NCI-H1092 (cell line): ENCODE results near the gene RAB43.
"Not testable (repeated sequence)": the region's sequence is repeated elsewhere in the genome, so short reads cannot be mapped to it uniquely, and the experiment has no call there.

Experiments
- DNase-seq: peaks from one replicate; lab custom pipeline; 2025; lab: John Stamatoyannopoulos, UW

Gene RAB43

DNA sequence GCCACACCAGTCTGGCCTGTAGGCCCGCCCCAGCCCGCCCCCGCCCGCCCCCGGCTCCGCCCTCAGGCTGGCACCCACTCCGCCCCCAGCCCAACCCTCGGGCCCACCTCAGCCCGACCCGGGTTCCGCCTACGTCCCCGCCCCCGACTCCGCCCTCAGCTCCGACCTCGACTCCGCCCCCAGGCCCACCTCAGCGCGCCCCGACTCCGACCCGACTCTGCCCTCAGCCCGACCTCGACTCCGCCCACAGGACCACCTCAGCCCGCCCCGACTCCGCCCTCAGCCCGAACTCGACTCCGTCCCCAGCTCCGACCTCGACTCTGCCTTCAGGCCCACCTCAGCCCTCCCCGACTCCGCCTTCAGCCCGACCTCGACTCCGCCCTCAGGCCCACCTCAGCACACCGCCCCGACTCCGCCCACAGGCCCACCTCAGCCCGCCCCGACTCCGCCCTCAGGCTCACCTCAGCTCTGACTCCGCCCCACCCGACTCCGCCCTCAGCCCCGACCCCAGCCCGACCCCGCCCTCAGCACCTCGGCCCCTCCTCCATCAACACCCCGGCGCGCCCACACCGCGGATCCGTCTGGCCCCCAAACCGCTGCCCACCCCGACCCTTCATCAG, at the start of gene RAB43:
TSS of gene RAB43 (minus strand) at position 13 of the 620 bp plus-strand sequence. CDS start 315 bp downstream, outside the sequence.
- peak; percentile 51 for DNase-seq

DNA sequence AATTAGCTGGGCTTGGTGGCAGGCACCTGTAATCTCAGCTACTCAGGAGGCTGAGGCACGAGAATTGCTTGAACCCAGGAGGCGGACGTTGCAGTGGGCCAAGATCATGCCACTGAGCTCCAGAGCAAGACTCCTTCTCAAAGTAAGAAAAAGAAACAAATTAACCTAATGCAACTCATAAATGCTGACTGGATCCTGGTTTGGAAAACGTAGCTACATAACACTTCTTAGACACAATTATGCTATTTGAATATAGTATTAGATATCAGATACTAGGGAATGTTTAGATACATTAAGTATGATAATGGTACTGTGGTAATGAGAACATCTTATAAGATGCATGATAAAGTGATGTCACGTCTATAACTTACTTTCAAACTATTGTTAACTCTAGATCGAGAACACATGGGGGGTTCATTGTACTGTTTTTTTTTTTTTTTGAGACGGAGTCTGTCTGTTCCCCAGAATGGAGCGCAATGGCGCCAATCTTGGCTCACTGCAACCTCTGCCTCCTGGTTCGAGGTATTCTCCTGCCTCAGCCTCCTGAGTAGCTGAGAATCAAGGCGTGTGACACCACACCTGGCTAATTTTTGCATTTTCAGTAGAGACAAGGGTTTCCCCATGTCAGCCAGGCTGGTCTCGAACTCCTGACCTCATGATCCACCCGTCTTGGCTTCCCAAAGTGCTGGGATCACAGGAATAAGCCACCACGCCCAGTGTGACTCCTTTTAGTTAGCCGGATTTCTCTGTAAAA, 45.2 kb upstream of the RAB43 start:
- DNase-seq = no peak

DNA sequence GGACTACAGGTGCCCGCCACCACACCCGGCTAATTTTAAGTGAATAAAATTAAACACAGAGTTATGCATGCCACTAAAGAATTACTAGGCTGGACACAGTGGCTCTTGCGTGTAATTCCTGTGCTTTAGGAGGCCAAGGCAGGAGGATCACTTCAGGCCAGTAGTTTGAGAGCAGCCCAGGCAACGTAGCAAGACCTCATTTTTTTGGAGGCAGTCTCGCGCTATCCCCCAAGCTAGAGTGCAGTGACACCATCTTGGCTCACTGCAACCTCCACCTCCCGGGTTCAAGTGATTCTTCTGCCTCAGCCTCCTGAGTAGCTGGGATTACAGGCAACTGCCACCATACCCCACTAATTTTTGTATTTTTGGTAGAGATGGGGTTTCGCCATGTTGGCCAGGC, 44.0 kb upstream of the RAB43 start:
- not testable (repeated sequence) for DNase-seq

DNA sequence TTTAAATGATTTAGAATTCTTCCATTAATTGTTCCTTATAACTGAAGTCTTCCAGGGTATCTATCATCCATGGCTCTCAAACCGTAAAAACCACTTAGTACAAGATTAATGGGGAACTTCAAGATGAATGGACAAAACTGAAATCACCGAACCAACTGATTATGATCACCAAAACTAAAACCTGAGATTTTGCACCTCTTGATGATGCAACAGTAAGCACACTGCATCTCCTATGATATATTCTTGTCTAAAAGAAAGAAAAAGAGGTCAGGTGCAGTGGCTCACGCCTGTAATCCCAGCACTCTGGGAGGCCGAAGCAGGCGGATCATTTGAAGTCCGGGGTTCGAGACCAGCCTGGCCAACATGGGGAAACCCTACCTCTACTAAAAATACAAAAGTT, 42.9 kb upstream of the RAB43 start:
- no peak for DNase-seq

DNA sequence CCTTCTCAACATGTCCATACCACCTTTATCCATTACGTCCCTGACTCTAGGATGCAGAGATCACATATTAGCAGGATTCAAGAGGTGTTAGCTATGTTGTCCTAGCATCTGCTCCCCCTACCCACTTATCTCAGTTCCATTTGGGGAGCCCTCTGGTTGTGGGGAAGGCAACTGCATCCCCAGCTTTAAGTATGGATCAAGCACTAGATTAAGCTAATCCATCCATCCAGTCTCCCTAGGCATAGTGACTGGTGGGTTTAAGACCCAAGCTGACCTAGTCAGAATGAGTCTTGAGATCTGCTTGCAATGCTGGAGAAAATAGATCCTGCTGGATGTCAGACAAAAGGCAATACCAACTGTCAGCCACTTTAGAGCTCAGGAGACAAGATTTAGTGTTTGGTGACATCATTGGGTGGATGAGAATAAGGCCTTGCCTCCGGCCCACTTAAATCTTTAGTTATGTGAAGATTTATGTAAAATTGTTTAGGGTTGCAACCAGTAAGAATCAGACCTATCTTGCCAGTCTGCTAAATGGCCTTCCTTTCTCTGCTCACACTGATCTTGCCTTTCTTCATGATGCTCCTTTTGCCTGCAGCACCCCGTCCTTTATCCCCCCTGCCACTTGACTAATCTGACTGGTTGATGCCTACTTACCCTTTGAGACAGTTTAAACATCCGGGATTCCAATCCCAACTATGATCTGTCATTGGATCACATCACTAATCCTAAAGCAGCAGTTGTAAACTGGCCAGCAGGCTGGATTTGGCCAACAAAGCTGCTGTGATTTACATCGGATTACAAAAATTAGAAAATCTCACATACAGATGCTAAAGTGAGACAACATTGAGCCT, 41.4 kb upstream of the RAB43 start:
- DNase-seq = no peak

DNA sequence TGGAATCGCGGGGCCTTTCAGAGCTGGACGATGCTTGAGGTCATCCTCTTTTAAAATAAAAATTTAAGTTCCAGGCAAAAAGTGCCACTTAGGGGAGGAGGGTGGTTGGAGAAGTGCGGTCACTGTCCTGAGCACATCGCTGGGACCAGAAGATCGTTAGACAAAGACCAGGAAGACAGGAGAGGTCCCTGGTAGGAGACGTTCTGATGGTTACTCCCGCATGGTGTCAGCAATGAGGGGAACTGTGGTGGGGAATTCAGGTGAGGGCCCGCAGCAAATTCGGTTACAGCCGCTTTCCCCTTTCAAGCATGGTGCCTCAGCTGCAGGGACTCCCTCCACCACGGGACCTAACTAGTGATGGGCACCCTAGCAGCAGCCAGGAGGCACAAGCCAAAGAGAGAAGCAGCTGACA, 40.3 kb upstream of the RAB43 start:
- DNase-seq = no peak

DNA sequence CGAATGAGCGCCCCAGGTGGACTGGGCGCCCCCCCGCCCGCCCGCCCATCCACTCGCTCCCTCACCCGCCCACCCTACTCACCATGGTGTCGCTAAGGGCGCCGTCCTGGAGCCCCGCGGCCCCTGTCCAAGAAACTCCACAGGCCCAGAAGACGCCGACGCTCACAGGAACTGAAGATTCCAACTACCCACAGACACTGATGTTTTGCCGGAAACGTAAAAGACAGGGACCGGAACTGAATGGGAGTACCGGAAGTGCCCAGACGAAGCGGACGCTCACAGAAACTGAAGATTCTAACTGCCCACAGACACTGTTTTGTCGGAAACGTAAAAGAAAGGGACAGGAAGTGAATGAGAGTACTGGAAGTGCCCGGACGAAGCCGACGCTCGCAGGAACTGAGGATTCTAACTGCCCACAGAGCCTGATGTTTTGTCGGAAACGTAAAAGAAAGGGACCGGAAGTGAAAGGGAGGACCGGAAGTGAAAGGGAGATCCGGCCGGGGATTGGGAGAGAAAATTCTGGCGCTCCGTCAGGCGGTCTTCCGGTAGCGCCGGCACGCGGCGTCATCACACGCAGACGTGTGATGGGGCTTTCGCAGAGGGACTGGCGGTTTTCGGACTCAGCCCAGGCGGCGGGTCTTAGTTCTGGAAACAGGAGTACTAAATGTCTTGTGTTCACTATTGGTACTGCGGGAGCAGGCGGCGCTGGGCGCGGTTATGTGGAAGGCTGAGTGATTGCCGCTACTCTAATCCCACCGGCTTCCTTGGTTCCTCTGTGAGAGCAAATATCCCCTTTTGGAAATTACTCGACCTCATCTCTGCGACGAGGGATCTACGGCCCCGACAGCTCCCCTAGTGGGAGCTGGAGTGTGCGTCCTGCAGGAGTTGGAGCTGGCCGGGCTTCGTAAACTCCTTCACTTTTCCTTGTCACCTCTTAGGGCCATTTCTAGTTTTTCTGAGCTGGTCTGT, 39.6 kb upstream of the RAB43 start, which contains the start of gene ISY1:
TSS of gene ISY1 (minus strand) at position 173 of the 969 bp plus-strand sequence. CDS start at position 85, 88 bp downstream.
- DNase-seq = peak; percentile 94

DNA sequence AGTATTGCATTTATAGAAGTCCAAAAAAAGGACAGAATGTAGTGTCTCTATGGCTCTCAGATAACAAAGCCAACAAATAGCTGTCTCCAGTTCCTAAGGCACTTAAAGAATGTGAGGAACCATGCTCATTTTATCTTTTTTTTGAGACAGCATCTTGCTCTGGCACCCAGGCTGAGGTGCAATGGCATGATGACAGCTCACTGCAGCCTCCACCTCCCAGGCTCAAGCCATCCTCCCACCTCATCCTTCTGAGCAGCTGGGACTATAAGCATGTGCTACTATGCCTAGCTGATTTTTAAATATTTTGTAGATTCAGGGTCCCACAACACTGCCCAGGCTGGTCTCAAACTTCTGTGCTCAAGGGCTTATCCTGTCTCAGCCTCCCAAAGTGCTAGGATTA, 23.2 kb upstream of the RAB43 start:
- DNase-seq = no peak

DNA sequence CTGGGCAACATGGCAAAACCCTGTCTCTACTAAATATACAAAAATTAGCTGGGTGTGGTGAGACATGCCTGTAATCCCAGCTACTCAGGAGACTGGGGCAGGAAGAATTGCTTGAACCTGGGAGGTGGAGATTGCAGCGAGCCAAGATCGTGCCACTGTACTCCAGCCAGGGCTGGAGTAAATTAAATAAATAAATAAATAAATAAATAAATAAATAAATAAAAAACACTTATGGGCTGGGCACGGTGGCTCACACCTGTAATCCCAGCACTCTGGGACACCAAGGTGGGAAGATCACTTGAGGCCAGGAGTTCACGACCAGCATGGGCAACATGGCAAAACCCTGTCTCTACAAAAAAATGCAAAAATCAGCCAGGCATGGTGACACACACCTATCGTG, 19.4 kb upstream of the RAB43 start:
- not testable (repeated sequence) for DNase-seq

DNA sequence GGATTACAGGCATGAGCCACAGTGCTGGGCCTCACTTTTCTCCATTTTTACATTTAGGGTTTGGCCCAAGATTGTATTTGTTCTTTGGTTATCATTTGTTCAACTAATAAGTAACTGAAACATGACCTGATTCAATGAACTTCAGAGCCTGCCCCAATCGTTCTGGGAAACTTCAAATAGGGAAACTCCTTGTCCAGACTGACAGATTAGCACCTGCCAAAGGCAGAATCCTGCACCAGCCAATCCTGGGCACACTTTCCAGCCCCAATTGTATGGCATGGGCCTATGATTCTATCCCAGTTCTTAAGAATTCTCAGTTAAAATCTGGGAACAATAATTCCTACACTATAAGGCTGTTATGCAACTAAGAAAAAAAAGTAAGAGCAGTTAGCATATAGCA, 18.3 kb upstream of the RAB43 start:
- DNase-seq = no peak

DNA sequence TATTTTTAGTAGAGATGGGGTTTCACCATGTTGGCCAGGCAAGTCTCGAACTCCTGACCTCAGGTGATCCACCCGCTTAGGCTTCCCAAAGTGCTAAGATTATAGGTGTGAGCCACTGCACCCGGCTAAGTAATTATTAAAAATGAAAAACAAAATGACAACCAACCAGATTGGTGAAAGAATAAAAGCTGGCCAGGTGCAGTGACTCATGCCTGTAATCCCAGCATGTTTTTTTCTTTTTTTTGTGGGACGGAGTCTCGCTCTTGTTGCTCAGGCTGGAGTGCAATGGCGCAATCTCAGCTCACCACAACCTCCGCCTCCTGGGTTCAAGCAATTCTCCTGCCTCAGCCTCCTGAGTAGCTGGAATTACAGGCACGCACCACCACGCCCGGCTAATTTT, 14.7 kb upstream of the RAB43 start:
- DNase-seq = not testable (repeated sequence)

DNA sequence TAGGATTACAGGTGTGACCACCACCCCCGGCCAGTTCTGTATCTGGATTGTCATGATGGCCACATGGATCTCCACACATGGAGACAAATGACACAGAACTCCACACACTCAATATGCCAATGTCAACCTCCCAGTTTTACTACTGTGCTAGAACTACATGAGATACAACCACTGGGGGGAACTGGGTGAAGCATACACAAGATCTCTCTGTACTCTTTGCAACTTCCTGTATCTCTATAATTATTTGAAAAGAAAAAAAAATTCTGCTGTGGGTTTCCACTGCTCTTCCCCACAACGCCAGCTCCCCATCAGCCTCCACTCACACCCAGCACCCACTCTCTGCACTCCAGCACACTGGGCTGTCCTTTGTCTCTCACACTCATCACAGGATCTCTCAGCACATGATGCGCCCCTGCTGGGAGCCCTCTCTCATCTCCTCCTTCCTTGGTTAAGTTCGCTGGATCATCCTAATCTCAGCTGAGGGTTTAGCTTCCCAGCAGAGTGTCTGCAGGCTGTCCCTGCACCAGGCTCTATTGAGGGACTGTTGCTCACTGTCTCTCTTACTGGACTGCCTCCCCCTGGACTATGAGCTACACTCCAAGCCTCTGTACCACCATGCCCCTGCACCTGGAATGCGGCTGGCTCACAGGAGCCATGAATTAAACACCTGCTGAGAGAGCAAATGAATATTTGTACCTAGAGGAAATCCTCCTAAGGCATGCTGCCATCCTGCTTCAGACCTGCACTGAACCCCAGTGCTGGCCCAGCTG, 10.7 kb upstream of the RAB43 start:
- no peak for DNase-seq

DNA sequence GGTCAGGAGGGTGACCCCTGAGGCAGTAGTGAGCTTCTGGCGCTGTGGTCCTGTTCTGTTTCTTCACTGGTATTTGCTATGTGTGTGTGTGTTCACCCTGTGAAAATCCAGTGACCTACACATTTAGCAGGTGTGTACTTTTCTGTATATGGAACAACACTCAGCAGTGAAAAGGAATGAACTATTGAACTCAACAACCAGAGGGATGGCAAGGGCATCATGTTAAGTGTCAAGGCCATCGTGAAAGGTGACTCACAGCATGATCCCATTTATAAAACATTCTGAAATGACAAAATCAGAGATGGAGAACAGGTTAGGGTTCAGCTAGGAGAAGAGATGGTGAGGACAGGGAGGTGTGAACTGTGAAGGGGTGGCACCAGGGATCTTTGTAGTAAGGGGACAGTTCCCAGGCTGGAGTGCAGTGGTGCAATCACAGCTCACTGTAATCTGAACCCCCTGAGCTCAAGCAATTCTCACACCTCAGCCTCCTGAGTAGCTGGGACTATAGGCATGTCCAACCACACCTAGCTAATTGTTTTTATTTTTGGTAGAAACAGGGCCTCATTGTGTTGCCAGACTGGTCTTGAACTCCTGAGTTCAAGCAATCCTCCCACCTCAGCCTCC, 10.0 kb upstream of the RAB43 start:
- no peak for DNase-seq

DNA sequence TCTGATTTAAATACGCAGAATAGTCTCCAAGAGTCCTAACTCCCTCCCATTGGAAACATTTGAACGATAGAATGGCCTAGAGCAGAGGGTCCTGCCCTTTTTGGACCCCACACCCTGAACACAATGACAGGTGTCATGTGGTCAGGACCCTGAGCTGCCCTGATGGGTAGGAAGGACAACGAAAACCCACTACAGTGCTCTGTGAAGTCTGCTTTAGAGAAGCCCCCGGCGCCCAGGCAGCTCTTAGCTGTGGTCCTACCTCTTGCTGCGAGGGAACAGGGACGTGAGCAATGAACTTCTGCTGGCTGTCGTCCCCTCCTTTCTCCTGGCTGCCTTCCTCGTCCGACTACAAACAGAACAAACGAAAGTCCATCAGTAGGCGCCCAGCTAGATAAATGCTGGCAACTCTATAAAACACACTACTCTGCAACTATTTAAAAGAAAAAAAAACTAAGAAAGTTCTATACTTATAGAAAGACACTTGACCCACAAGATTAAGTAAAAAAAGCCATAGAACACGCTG, 8.7 kb upstream of the RAB43 start:
- no peak for DNase-seq

DNA sequence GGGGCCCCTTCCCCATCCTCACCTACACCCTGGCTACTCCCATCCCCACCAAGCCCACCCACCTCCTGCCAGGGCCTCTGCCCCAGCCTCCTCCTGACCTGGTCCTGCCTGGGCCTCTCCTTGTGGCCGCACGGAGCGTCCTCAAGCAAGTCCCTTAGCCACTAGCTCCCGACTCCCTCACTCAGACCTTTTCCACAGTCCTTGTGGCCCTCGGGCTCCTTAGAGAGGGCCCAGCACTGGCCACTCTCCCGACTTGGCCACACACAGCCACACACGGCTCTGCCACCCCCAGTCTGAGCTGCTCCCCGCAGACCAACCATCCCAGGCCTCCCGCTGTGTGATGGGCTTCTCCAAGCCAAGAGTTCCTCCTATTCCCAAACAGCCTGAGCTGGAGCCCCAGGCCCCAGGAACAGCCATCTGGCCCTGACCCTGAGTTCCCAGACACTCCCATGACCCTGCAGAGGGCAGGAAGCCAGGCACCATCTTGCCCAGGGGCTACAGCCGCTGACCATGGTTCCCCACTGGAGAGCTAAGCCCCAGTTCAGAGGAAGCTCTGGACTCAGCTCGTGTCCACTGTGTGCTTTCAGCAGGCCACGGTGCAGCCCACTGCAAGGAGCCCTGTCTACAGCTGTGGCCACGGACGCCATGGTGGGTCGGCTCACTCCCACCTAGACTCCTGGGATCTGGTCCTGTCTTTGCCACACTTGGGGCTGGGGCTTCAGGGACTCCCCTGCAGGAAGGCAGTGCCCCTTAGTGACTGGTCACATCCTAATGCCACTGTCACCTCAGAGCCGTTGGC, 7.0 kb upstream of the RAB43 start:
- DNase-seq = no peak

DNA sequence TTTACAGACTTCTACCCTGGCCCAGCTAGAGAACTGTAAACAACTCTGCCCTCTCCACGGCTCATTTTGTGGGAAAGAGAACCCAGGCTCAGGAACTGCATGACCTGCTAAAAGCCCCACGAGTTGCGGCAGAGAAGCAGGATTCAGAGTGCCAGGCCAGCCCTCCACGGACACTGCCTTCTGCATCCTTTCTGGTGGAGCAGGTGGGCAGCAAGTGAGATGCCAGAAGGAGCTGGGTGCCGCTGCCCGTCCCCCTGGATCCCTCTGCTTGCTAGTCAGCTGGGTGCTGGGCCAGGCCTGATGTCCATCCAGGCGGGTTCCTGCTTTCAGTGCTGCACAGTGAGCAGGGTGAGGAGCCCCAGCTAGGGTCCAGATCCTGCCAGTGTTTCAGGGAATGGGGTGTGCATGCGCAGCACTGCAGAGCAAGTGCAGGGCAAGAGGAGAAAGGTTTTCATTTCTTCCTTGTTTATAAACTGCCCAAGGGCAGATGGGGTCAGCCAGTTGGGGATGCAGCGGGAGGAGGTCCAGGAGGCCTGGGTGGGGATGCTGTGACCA, 5.2 kb upstream of the RAB43 start:
- no peak for DNase-seq

DNA sequence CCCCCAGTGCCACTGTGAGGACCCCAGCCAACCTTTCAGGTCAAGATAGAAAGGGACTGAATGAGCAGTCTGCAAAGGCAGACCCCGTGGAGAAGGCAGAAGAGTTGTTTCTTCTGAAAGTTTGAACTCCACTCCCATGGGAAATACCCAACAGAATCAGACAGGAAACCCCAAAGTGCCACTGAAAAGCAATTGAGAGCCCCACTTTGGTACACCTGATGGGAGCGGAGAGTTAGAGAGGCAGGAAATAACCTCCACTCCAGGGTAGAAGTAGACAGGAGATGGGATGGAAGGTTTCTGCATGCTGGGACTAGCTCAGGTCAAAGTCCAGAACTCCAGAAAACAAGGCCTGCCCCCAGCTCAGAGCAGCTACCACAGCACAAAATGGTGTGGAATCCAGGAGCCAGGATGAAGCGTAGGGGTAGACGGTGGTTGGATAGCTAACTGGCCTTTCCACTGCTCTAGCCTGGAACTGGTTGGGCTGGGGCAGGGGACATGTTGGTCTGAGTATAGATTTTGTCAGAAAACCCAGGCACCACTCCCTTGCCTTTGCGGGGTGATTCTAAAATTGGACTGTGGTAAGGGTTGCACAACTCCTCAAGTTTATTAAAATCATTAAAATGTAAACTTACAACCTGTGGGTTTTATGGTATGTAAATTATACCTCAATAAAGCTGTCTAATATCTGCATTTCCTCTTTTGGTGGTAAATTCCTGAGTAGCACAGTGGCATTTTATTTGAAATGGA, 1.9 kb upstream of the RAB43 start:
- DNase-seq = no peak

DNA sequence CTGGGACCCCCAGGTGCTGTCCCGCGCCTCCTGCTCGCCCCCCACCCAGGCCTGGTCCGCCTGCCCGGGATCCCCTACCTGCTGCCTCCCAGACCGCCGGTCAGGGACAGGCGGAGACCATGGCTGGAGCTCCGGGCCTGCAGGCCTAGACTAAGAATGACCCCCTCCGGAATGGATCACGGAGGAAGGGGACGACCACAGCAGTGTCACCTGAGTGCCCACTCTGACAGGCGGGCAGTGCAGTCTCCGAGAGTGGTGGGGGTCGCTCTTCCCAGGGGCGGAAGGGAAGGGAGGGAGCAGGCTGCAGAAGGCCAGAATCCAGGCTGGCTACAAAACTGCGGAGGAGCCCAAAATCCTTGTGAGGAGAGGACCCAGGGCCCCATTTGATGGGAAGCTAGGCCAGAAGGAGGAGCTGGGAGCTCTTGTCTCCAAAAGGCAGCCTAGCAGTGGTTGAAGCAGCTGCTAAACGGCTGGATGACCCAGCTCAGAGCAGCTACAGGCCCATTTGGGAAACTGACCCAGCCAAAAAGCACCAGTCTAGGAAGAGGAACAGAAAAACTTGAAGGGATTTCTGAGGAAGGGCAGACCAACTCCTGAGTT, 908 bp upstream of the RAB43 start:
- no peak for DNase-seq
